CD4-positive, alpha-beta T cell treated with Interferon gamma for 1 hour (primary cell): ENCODE results near the gene TIMM13.

Source experiments
- DNase-seq: peaks from one replicate; pipeline ENCODE4 v3.0.0-alpha.2; 2020

Gene TIMM13

DNA sequence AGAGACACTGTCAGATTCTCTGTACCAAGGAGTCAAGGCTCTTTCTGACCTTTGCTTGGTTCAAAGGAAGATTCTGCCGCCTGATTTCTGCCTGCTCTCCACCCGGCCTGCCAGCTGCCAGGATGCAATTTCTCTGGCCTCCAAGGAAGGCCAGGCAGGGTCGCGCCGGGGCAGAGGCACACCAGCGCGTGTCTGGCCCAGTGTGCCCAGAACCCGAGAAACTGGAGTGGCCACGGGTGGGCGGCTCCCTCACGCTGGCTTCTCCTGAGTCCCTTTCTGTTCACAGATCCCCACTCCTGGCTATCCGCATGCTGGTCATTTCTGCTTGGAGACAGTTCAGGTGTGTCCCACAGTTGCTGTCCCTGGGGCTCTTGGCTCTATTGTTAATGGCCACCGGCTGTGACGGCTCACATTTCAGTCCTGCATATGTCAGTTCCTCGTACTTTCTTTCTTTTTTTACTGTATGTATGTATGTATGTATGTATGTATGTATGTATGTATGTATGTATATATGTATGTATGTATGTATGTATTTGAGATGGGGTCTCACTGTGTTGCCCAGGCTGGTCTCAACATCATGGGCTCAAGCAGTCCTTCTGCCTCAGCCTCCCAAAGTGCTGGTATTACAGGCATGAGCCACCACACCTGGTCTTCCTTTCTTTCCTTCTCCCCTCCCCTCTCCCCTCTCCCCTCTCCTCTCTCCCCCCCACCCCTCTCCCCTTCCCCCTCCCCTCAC is 50.4 kb downstream of the TIMM13 start:
- no peak for DNase-seq
